Measurements from ENCODE around the gene HDAC4. TPM values are rescaled to one million over a fixed set of nuclear protein-coding genes. Genes with fewer than 3 reads are reported as not detected.

Gene HDAC4
- total and polyA plus RNA-seq, 7 donors: 7.9 to 329 (median 129) TPM

- WGBS, 3 donors: 90 to 94% (median 92%) methylated on average over 13 of the region's 13 CpGs
- Histone ChIP-seq H3K27me3 (ENCODE audit: insufficient read depth in 3 of 3, low read length in 2 of 3) (peaks cover 0 to 68% (median 5%) of the 10 kb centered on the region in 3 donors), H3K4me3 (no peak overlapping the region), H3K4me1 (no peaks in the 10 kb centered on the region), H3K9me3 (no peaks in the 10 kb centered on the region), H3K27ac (no peak overlapping the region), H3K36me3 (ENCODE audit: insufficient read depth in 1 of 2, low read depth in 1 of 2) (no peaks in the 10 kb centered on the region)
- no peak for TF ChIP-seq CTCF (IDR thresholded peaks at IDR 0.05)
- intact Hi-C loops (cut with DNase I): no loop called here
- ATAC-seq (no peak), DNase-seq (no peak)
Observed at GRCh38 chr2:239012936-239013677, 387.7 kb downstream of the HDAC4 start.

DNA sequence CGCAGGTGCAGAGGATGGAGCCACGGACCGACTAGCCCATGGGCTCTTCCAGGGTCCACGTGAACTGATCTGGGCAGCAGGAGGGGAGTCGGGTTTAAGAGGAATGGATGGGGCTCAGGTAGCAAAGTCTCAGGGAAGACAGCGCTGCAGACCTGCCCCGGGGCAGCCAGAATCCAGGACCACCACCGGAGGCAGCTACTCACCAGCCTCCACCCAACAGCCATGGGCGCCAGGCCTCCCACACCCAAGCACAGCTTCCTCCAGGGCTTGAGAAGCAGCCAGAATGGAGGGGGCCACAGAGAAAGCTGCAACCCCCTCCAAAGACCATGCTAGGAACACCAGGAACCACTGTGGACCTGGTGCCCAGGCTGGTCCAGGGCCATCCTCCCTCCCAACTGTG lies 388.6 kb downstream of the HDAC4 start:
- intact Hi-C loops (cut with DNase I): no loop called here
- H3K4me3 ChIP-seq: no peak overlapping the region
- ATAC-seq: no peak
- no peaks in the 10 kb centered on the region for H3K4me1 ChIP-seq
- H3K9me3 ChIP-seq: no peaks in the 10 kb centered on the region
- H3K27me3 ChIP-seq (ENCODE audit: insufficient read depth in 3 of 3, low read length in 2 of 3): peaks cover 0 to 70% (median 5%) of the 10 kb centered on the region in 3 donors
- H3K36me3 ChIP-seq (ENCODE audit: insufficient read depth in 1 of 2, low read depth in 1 of 2): no peaks in the 10 kb centered on the region
- WGBS, 3 donors: 82 to 90% (median 84%) methylated on average over 9 of the region's 9 CpGs
- H3K27ac ChIP-seq: no peak overlapping the region
- no peak for DNase-seq
- no peak for TF ChIP-seq CTCF (IDR thresholded peaks at IDR 0.05)

GRCh38 chr2:239009589-239009961 lies 391.2 kb downstream of the HDAC4 start:
- ATAC-seq: no peak
- Histone ChIP-seq H3K36me3 (ENCODE audit: insufficient read depth in 1 of 2, low read depth in 1 of 2) (no peaks in the 10 kb centered on the region), H3K27me3 (ENCODE audit: insufficient read depth in 3 of 3, low read length in 2 of 3) (peaks cover 0 to 64% (median 3%) of the 10 kb centered on the region in 3 donors), H3K4me3 (no peak overlapping the region), H3K4me1 (no peaks in the 10 kb centered on the region), H3K27ac (no peak overlapping the region), H3K9me3 (no peaks in the 10 kb centered on the region)
- intact Hi-C loops (cut with DNase I): no loop called here
- DNase-seq: no peak
- no peak for TF ChIP-seq CTCF (IDR thresholded peaks at IDR 0.05)
- 55 to 63% (median 61%) methylated on average over 12 of the region's 12 CpGs for WGBS, 3 donors

DNA sequence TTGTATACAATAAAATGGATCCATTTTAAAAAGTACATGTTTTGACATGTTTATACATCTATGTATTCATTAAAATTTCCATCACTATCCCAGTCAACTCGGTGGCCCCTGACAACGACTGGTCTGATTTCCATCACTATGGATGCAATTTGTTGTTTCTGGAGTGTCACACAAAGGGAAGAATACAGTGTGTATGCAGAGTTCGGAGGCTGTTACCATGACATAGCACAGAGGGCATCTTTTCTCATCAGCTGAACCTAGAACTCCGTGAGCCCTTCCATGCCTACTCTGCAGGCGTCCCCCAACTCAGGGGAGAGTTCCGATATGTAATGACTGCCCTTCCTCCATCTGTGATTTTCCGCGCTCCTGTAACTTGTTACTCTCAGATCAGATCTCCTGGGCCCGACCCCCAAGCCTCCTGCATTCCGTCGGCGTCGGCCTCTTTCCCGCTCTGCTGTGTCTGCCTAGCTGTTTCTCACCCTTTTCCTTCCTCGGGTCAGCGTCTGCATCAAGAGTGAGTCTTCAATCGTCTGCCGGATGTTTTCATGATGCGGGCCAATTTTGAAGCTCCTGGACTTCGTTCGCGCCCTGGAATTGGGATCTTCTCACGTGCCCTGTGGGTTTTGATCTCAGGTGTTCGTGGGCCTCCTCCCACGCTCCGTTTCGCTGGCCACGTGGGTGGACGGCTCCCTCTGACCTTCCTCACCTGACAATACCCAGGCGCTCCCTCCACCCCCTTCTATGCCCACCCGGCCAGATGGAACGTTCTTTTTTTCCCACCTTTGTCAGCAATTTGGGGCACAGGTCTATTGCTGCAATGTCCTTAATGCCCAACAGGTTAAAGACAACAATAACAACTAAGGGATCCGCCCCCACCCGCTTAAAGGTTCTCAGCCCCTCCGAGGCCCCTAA lies 391.9 kb downstream of the HDAC4 start:
- H3K27me3 ChIP-seq (ENCODE audit: insufficient read depth in 3 of 3, low read length in 2 of 3): peaks cover 0 to 64% (median 3%) of the 10 kb centered on the region in 3 donors
- no peaks in the 10 kb centered on the region for H3K36me3 ChIP-seq (ENCODE audit: insufficient read depth in 1 of 2, low read depth in 1 of 2)
- H3K4me1 ChIP-seq: no peaks in the 10 kb centered on the region
- no peak for TF ChIP-seq CTCF (IDR thresholded peaks at IDR 0.05)
- ATAC-seq (no peak), DNase-seq (no peak)
- intact Hi-C loops (cut with DNase I): no loop called here
- H3K27ac ChIP-seq: no peak overlapping the region
- no peak overlapping the region for H3K4me3 ChIP-seq
- WGBS, 3 donors: 51 to 55% (median 52%) methylated on average over 35 of the region's 35 CpGs
- no peaks in the 10 kb centered on the region for H3K9me3 ChIP-seq

Measured in psoas muscle (tissue), 8 donors.